Mammary epithelial cell (primary cell): ENCODE results near the gene UACA.

ENCODE experiments used
- EZH2 ChIP-seq: IDR thresholded peaks from 2 replicates; pipeline ENCODE4 v1.6.1; 2012; ENCODE audit warnings: low read length, inconsistent platforms, borderline replicate concordance
- TF ChIP-seq, protein P1 (sequence below), 2 donors: IDR thresholded peaks in 1 of 2; conservative IDR thresholded peaks in 1 of 2; 2 replicates each; pipeline ENCODE4 v1.5.1; 2011 to 2012; ENCODE audit warnings: inconsistent platforms in 2 of 2, low read length in 2 of 2, mild to moderate bottlenecking in 2 of 2, control low read depth in 1 of 2, low read depth in 1 of 2; ENCODE audit not compliant: insufficient read depth in 1 of 2; ENCODE audit errors: extremely low read depth in 1 of 2

- TF ChIP-seq EZH2: no peak
- TF ChIP-seq, protein P1, sequence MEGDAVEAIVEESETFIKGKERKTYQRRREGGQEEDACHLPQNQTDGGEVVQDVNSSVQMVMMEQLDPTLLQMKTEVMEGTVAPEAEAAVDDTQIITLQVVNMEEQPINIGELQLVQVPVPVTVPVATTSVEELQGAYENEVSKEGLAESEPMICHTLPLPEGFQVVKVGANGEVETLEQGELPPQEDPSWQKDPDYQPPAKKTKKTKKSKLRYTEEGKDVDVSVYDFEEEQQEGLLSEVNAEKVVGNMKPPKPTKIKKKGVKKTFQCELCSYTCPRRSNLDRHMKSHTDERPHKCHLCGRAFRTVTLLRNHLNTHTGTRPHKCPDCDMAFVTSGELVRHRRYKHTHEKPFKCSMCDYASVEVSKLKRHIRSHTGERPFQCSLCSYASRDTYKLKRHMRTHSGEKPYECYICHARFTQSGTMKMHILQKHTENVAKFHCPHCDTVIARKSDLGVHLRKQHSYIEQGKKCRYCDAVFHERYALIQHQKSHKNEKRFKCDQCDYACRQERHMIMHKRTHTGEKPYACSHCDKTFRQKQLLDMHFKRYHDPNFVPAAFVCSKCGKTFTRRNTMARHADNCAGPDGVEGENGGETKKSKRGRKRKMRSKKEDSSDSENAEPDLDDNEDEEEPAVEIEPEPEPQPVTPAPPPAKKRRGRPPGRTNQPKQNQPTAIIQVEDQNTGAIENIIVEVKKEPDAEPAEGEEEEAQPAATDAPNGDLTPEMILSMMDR (conservative IDR thresholded peaks at IDR 0.05 in 1 of 2, IDR thresholded peaks at IDR 0.05 in 1 of 2; ENCODE audit: extremely low read depth in 1 of 2, insufficient read depth in 1 of 2, low read depth in 1 of 2, low read length in 2 of 2): no peak
These were observed 64.9 kb downstream of the UACA start for GRCh38 chr15:70698426-70698825.
